Neural crest cell (in vitro differentiated cells): ENCODE measurements around the gene RESF1. TPM values are rescaled to one million over a fixed set of nuclear protein-coding genes. Genes with fewer than 3 reads are reported as not detected.
"Not testable (repeated sequence)": the region's sequence is repeated elsewhere in the genome, so short reads cannot be mapped to it uniquely, and the experiment has no call there.

Experiments
- DNase-seq: peaks from one replicate; pipeline ENCODE4 v3.0.0; 2021; ENCODE audit warnings: low read depth, mixed read lengths, low spot score
- H3K27ac Mint-ChIP-seq: one replicate; pipeline ENCODE4 v1.8.0; 2021; ENCODE audit warnings: mild to moderate bottlenecking, mixed read lengths; ENCODE audit not compliant: unreplicated experiment
- H3K27me3 Mint-ChIP-seq: 2 replicates; pipeline ENCODE4 v1.8.0; 2021; ENCODE audit warnings: low read depth, mild to moderate bottlenecking, mixed read lengths
- H3K36me3 Mint-ChIP-seq: 2 replicates; pipeline ENCODE4 v1.8.0; 2021; ENCODE audit warnings: low read depth, mild to moderate bottlenecking, mixed read lengths
- H3K4me1 Mint-ChIP-seq: 2 replicates; pipeline ENCODE4 v1.8.0; 2021; ENCODE audit warnings: mixed read lengths
- H3K4me3 Mint-ChIP-seq: one replicate; pipeline ENCODE4 v1.8.0; 2021; ENCODE audit warnings: mild to moderate bottlenecking, mixed read lengths
- H3K9me3 Mint-ChIP-seq: 2 replicates; pipeline ENCODE4 v1.8.0; 2021; ENCODE audit warnings: mixed read lengths
- CTCF ChIP-seq: fragments of 200-600 bp; sonication (generic); conservative IDR thresholded peaks from 2 replicates; pipeline ENCODE4 v1.5.0; 2021; ENCODE audit warnings: antibody characterized with exemption, mild to moderate bottlenecking
- total RNA-seq: library from RNA; stranded (reverse); gene quantifications from 2 replicates; pipeline ENCODE4 v1.2.1, GENCODE V29; 2021

Gene RESF1
- total RNA-seq, 1 donor from 2014 or later, result 49.2 TPM

GRCh38 chr12:31928246-31929026, 30.8 kb upstream of the RESF1 start:
- DNase-seq, result no peak
- H3K27ac Mint-ChIP-seq, result peak overlapping the region; percentile 37
- peaks cover 5% of the 10 kb centered on the region for H3K4me1 Mint-ChIP-seq
- peaks cover 6% of the 10 kb centered on the region for H3K36me3 Mint-ChIP-seq
- H3K4me3 Mint-ChIP-seq, result no peak overlapping the region
- peaks cover 8% of the 10 kb centered on the region for H3K9me3 Mint-ChIP-seq
- no peak for TF ChIP-seq CTCF
- no peaks in the 10 kb centered on the region for H3K27me3 Mint-ChIP-seq

- DNase-seq, result no peak
- H3K4me1 Mint-ChIP-seq, result peaks cover 5% of the 10 kb centered on the region
- no peak overlapping the region for H3K4me3 Mint-ChIP-seq
- TF ChIP-seq CTCF, result no peak
- no peaks in the 10 kb centered on the region for H3K27me3 Mint-ChIP-seq
- H3K9me3 Mint-ChIP-seq, result peaks cover 4% of the 10 kb centered on the region
- no peak overlapping the region for H3K27ac Mint-ChIP-seq
- H3K36me3 Mint-ChIP-seq, result peaks cover 3% of the 10 kb centered on the region
These were observed 30.1 kb upstream of the RESF1 start for GRCh38 chr12:31929027-31929526.

GRCh38 chr12:31931796-31932715, 27.2 kb upstream of the RESF1 start:
- Mint-ChIP-seq H3K4me1 (peaks cover 5% of the 10 kb centered on the region), H3K9me3 (peaks cover 2% of the 10 kb centered on the region), H3K27ac (no peak overlapping the region), H3K36me3 (no peaks in the 10 kb centered on the region), H3K27me3 (no peaks in the 10 kb centered on the region), H3K4me3 (no peak overlapping the region)
- no peak for DNase-seq
- TF ChIP-seq CTCF, result no peak

- no peak for TF ChIP-seq CTCF
- Mint-ChIP-seq H3K4me1 (no peaks in the 10 kb centered on the region), H3K9me3 (peaks cover 15% of the 10 kb centered on the region), H3K36me3 (peaks cover 16% of the 10 kb centered on the region), H3K27ac (no peak overlapping the region), H3K4me3 (no peak overlapping the region), H3K27me3 (no peaks in the 10 kb centered on the region)
- DNase-seq, result no peak
These were observed 14.9 kb upstream of the RESF1 start for GRCh38 chr12:31944299-31944698.

GRCh38 chr12:31947971-31948370, 11.2 kb upstream of the RESF1 start:
- Mint-ChIP-seq H3K27ac (no peak overlapping the region), H3K4me1 (peaks cover under 1% of the 10 kb centered on the region), H3K36me3 (peaks cover 16% of the 10 kb centered on the region), H3K4me3 (no peak overlapping the region), H3K9me3 (peaks cover 17% of the 10 kb centered on the region), H3K27me3 (no peaks in the 10 kb centered on the region)
- no peak for DNase-seq
- no peak for TF ChIP-seq CTCF

GRCh38 chr12:31948697-31949359, 10.4 kb upstream of the RESF1 start:
- not testable (repeated sequence) for H3K27me3 Mint-ChIP-seq, H3K4me1 Mint-ChIP-seq, H3K27ac Mint-ChIP-seq, DNase-seq, H3K4me3 Mint-ChIP-seq
- H3K9me3 Mint-ChIP-seq, result peaks cover 17% of the 10 kb centered on the region
- peaks cover 16% of the 10 kb centered on the region for H3K36me3 Mint-ChIP-seq
